ENCODE data around the gene AQP7.
"Not testable (repeated sequence)": the region's sequence is repeated elsewhere in the genome, so short reads cannot be mapped to it uniquely, and the experiment has no call there.

AQP7 gene

GRCh38 chr9:33402371-33402770 lies at the start of gene AQP7:
Gene AQP7, minus strand, starts transcription at chr9:33402568. Its CDS starts 1,306 bp downstream, at chr9:33401262.
- not testable (repeated sequence) for DNase-seq (ENCODE audit: low spot score in 2 of 2); H3K9me3 Mint-ChIP-seq; ATAC-seq; H3K36me3 Mint-ChIP-seq; H3K4me1 Mint-ChIP-seq; H3K4me3 Mint-ChIP-seq
- peak within 1 kb of the TSS; percentile 58 for H3K27ac Mint-ChIP-seq

- ATAC-seq = no peak
- Mint-ChIP-seq H3K4me3 (no peak overlapping the region), H3K4me1 (peaks cover 70% of the 10 kb centered on the region), H3K36me3 (peaks cover 14% of the 10 kb centered on the region), H3K27ac (peak overlapping the region; percentile 48), H3K9me3 (no peaks in the 10 kb centered on the region)
- no peak for DNase-seq (ENCODE audit: low spot score in 2 of 2)
Observed at GRCh38 chr9:33450621-33451146, 48.3 kb upstream of the AQP7 start.

- H3K4me1 Mint-ChIP-seq = peaks cover 75% of the 10 kb centered on the region
- ATAC-seq (no peak), DNase-seq (ENCODE audit: low spot score in 2 of 2) (no peak)
- H3K36me3 Mint-ChIP-seq = peaks cover 15% of the 10 kb centered on the region
- no peak overlapping the region for H3K4me3 Mint-ChIP-seq
- no peaks in the 10 kb centered on the region for H3K9me3 Mint-ChIP-seq
- no peak overlapping the region for H3K27ac Mint-ChIP-seq
Observed at GRCh38 chr9:33449715-33450114, 47.3 kb upstream of the AQP7 start.

DNA sequence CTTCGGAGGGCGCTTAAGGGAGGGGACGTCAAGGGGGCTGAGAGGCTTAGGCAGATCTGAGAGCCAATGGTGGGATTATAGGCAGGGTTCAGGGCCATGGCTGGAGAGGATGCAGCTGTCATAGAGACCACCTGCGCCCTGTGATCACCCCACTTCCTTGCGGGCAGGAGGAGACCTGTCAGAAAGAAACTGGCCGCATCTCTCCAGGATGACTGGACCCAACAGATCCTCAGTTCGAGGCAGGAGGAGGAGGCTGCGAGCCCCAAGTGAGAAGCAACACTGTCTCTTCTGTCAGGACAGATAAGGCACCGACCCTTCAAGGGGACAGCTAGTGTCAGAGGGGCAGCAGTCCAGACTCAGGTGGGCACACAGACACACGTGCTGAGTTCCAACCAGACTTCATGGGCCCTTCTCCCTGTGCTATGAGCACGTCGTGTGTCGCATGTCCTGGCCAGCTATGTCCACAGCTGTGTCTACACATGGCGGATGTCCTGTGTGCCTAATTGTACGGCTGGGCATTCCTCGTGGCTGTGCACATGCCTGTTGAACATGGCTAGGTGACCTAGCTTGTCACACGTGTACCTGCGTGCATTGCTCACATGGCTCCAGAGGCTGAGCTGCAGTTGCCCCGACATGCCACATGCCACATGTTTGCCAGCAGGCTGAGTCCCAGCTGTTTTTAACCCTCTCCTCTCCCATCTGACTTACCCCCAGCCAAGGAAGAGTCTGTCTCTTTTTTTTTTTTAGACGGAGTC lies 45.6 kb upstream of the AQP7 start:
- peak in 1 of 2 donors; percentile 68 for DNase-seq (ENCODE audit: low spot score in 2 of 2)
- H3K9me3 Mint-ChIP-seq = no peaks in the 10 kb centered on the region
- peaks cover 15% of the 10 kb centered on the region for H3K36me3 Mint-ChIP-seq
- peak; percentile 16 for ATAC-seq
- H3K4me1 Mint-ChIP-seq = peaks cover 69% of the 10 kb centered on the region
- peak overlapping the region; percentile 96 for H3K27ac Mint-ChIP-seq
- peak overlapping the region; percentile 95 for H3K4me3 Mint-ChIP-seq

- ATAC-seq (peak; percentile 81), DNase-seq (ENCODE audit: low spot score in 2 of 2) (peak; percentile 42 to 80)
- H3K4me1 Mint-ChIP-seq = peaks cover 61% of the 10 kb centered on the region
- peaks cover 16% of the 10 kb centered on the region for H3K36me3 Mint-ChIP-seq
- H3K27ac Mint-ChIP-seq = peak within 1 kb of the TSS; percentile 96
- no peaks in the 10 kb centered on the region for H3K9me3 Mint-ChIP-seq
- H3K4me3 Mint-ChIP-seq = peak within 1 kb of the TSS; percentile 95
Observed at GRCh38 chr9:33446946-33447798, 44.8 kb upstream of the AQP7 start, which contains the start of gene AQP3. Gene AQP3, minus strand, starts transcription at chr9:33447593. Its CDS starts 63 bp downstream, at chr9:33447530.

- Mint-ChIP-seq H3K9me3 (no peaks in the 10 kb centered on the region), H3K4me1 (peaks cover 61% of the 10 kb centered on the region), H3K27ac (peak overlapping the region; percentile 96), H3K36me3 (peaks cover 22% of the 10 kb centered on the region), H3K4me3 (peak overlapping the region; percentile 95)
- DNase-seq (ENCODE audit: low spot score in 2 of 2) (peak in 1 of 2 donors; percentile 48), ATAC-seq (peak; percentile 90)
Observed at GRCh38 chr9:33446240-33446945, 44.0 kb upstream of the AQP7 start.

DNA sequence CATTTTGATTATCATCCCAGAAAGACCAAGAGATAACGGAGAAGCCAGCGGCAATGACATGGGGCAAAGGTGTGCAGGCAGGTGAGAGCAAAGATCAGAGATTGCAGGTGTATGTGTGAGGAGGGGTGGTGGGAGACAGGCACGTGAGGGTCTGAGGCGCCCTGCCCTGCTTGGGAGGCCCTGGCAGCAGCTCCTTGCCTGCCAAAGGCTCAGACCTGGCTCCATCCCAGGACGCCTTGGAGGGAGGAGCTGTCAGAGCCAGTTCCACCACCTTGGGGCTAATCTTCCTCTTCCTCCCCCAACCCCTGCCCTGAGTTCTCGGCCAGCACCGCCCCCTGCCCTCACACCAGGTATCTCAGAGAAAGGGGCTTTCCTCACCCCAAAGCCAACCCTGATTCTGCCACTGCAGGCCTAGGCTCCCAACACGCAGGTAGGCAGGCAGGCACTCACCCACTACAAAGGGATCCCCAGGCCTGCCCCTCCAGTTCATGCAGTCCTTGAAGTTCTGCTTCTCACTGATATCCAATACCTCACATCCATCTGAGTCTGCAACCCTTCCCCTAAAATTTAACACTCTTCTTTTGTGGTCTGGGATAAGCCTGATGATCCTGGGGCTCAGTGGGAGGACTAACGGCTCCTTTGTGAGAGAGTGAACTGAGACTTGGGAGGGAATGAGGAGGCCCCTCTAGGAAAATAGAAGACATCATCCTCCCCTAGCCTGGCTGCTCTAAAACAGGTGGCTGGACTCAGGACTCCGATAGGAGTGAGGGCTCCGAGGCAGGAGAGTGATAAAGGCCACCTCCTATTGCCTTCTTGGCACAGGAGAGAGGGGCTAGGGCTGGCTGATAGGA lies 43.2 kb upstream of the AQP7 start:
- peaks cover 56% of the 10 kb centered on the region for H3K4me1 Mint-ChIP-seq
- peak overlapping the region; percentile 95 for H3K4me3 Mint-ChIP-seq
- peaks cover 22% of the 10 kb centered on the region for H3K36me3 Mint-ChIP-seq
- H3K9me3 Mint-ChIP-seq = no peaks in the 10 kb centered on the region
- H3K27ac Mint-ChIP-seq = peak overlapping the region; percentile 96
- DNase-seq (ENCODE audit: low spot score in 2 of 2) (no peak), ATAC-seq (no peak)

- no peak for DNase-seq (ENCODE audit: low spot score in 2 of 2)
- peaks cover 60% of the 10 kb centered on the region for H3K4me1 Mint-ChIP-seq
- no peaks in the 10 kb centered on the region for H3K9me3 Mint-ChIP-seq
- no peak overlapping the region for H3K4me3 Mint-ChIP-seq
- H3K36me3 Mint-ChIP-seq = peaks cover 28% of the 10 kb centered on the region
- H3K27ac Mint-ChIP-seq = peak overlapping the region; percentile 43
- ATAC-seq = no peak
Observed at GRCh38 chr9:33443464-33444154, 41.2 kb upstream of the AQP7 start.

DNA sequence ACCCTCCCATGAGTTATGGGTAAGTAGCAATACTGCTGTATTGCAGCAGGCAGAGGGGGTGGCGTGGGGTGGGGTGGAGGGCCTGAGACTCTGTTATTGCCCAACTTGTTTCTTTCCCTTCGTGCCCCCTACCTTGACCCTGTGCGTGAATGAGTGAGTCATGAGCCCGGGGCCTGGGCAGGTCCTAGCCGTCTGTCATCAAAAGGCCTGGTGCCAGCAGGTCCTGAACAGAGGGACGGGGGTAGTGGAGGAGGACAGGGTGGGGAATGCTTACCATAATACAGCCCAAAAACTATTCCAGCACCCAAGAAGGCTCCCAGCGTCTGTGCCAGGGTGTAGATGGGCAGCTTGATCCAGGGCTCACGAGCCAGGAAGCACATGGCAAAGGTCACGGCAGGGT lies 40.7 kb upstream of the AQP7 start:
- peak overlapping the region; percentile 43 for H3K27ac Mint-ChIP-seq
- peaks cover 28% of the 10 kb centered on the region for H3K36me3 Mint-ChIP-seq

DNA sequence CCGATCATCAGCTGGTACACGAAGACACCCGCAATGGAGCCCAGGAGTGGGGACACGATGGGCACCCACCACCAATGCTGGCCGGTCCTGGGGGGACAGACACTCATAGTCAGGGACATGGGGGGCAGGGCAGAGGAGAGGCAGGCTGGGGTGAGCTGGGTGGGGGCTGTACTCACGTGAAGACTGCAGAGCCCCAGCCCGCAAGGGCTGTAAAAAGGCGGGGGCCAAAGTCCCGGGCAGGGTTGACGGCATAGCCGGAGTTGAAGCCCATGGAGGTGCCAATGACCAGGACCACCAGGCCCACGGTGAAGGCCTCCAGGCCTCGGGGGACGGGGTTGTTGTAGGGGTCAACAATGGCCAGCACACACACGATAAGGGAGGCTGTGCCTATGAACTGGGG lies 39.8 kb upstream of the AQP7 start:
- peaks cover 46% of the 10 kb centered on the region for H3K4me1 Mint-ChIP-seq
- ATAC-seq (no peak), DNase-seq (ENCODE audit: low spot score in 2 of 2) (no peak)
- no peak overlapping the region for H3K4me3 Mint-ChIP-seq
- H3K36me3 Mint-ChIP-seq = peaks cover 27% of the 10 kb centered on the region
- H3K27ac Mint-ChIP-seq = peak overlapping the region; percentile 4
- no peaks in the 10 kb centered on the region for H3K9me3 Mint-ChIP-seq

More for the DNA sequence above, 40.7 kb upstream of the AQP7 start:
- no peaks in the 10 kb centered on the region for H3K9me3 Mint-ChIP-seq
- no peak overlapping the region for H3K4me3 Mint-ChIP-seq
- H3K4me1 Mint-ChIP-seq = peaks cover 54% of the 10 kb centered on the region
- ATAC-seq (no peak), DNase-seq (ENCODE audit: low spot score in 2 of 2) (no peak)

GRCh38 chr9:33440609-33441008 lies 38.2 kb upstream of the AQP7 start:
- Mint-ChIP-seq H3K4me3 (no peak overlapping the region), H3K36me3 (peaks cover 14% of the 10 kb centered on the region), H3K4me1 (peaks cover 31% of the 10 kb centered on the region), H3K27ac (peak overlapping the region; percentile 4), H3K9me3 (no peaks in the 10 kb centered on the region)
- DNase-seq (ENCODE audit: low spot score in 2 of 2) = no peak
- ATAC-seq = no peak

DNA sequence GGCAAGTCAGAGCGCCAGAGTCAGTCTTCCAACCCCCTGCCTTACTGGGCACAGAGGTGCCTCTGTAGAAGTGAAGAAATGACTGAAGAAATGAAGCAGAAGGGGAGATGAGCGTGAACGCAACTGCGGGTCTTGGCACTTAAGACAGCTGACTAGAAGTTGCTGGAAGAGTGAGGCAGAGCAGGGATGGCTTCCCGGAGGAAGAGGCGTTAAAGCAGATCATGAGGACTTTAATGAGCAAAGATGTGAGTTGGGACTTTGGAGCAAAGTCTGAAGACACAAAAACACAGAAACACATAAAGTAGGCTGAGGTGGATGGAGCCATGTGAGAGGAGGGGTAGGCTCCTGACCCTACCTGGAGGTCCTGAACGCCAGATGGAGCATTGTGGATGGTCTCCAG lies 37.8 kb upstream of the AQP7 start:
- Mint-ChIP-seq H3K9me3 (no peaks in the 10 kb centered on the region), H3K4me3 (no peak overlapping the region), H3K36me3 (peaks cover 13% of the 10 kb centered on the region), H3K27ac (peak overlapping the region; percentile 4), H3K4me1 (peaks cover 27% of the 10 kb centered on the region)
- DNase-seq (ENCODE audit: low spot score in 2 of 2) (no peak), ATAC-seq (no peak)

- Mint-ChIP-seq H3K4me3 (no peak overlapping the region), H3K4me1 (peaks cover 22% of the 10 kb centered on the region), H3K9me3 (no peaks in the 10 kb centered on the region), H3K27ac (peak overlapping the region; percentile 32), H3K36me3 (peaks cover 13% of the 10 kb centered on the region)
- DNase-seq (ENCODE audit: low spot score in 2 of 2) (no peak), ATAC-seq (no peak)
Observed at GRCh38 chr9:33439731-33440130, 37.4 kb upstream of the AQP7 start.

Measured in stimulated activated effector memory CD8-positive, alpha-beta T cell treated with anti-CD3 and anti-CD28 coated beads, Interleukin-12 subunit alpha, Interleukin-12 subunit beta, amount 100 ng/mL, for 72 hours (primary cell).